Right forelimb (tissue), 1 donor: ENCODE measurements around the gene IDH2.
"Not testable (repeated sequence)": the region's sequence is repeated elsewhere in the genome, so short reads cannot be mapped to it uniquely, and the experiment has no call there.

Experiments used
- DNase-seq: peaks from one replicate; pipeline ENCODE4 v3.0.0-alpha.2; 2018

The IDH2 gene

DNA sequence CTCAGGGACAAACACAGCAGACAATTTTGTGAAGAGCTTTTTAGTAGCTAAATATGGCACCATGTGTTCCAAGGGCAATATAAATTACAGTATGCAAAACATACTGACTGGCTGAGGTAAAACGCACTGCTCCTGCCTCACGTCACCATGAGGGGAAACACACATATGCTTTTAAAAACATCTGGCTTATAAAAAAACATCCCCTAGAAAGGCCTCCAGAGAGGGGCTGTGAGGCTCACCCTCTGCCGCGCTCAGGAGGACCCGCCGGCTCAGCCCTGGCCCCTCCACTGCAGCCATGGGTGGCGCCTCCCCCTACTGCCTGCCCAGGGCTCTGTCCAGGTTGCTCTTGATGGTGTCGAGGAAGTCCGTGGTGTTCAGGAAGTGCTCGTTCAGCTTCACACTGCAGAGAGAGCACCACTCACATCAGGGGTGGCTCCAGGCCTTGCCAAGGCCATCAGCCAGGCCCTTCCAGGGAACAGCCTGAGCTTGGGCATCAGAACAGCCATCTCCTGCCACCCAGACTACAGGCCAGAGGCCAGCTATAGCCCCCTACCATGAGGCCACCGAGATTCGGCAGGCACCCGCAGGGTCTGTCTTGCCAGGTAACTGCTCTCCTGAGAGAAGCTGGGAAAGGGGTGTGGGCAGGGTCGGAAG is 18.2 kb downstream of the IDH2 start:
- no peak for DNase-seq

DNA sequence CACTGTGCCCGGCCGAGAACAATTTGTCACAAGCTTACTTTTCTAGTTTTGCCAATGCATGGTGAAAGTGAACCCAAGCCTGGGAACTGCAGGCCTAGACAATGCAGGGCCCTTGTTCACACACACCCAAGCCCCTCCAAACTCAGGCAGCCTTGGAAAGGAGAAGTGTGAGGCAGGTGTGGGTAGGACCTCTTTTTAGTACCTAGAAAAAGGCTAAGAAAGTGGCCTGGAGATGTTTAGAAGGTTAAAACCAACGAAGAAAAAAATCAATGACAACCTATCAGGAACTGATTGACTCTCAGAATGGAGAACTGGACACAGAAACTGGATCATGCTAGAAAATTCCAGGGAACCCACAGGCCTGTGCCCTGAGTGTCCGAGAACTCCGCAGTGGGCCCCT is 18.8 kb downstream of the IDH2 start:
- DNase-seq, result no peak

DNA sequence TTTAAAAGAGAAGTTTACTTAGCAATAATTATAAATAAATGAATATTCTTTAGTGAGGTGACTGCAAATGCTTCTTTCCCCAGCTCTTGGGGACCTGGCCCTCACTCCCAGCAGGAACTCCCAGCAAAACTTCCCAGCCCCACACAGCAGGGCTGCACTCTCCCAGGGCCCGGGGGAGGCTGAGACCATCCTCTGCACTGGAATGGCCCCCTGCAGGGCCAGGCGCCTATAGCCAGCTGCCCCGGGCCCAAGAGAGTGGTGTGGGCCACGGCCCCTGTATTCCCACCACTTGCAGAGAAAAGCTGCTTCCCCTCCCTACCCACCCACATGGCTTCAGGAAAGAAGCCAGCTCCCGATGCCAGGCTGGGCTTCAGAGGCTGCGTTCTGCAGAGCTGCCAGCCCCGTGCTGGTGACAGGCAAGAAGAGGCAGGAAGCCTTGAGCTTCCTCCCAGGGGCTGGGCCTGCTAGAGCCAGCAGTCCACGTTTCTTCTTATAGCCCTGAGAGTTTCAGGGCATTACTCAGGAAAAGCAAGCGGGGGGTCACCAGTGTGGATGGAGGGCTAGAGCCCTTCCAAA is 20.0 kb downstream of the IDH2 start:
- DNase-seq, result no peak

DNA sequence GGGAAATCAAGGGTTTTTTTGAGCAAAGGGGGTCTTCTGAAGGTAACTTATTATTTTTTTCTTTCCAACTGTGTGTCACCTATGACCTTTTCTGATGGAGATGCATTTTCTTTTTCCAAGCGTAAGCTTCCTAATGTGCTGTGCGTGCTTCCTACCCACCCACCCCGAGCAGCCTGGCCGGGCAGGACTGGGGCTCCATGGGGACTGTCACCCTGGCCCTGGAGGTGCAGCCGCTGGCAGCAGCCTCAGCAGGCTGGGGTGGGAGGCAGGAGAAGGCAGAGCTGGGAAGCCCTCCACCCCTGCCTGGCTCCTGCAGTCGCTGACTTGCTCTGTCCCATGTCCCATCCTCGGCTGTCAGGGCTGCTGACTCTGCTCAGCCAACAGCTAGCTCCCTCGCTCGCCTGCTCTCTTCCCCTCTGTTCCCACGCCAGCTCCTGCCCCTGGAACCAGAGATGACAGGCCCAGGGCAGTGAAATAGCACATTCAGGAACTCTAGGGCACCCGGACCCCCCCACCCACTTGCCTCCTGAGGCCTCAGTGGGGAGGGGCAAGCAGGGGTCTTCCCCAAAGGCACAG is 21.4 kb downstream of the IDH2 start:
- DNase-seq, result no peak

DNA sequence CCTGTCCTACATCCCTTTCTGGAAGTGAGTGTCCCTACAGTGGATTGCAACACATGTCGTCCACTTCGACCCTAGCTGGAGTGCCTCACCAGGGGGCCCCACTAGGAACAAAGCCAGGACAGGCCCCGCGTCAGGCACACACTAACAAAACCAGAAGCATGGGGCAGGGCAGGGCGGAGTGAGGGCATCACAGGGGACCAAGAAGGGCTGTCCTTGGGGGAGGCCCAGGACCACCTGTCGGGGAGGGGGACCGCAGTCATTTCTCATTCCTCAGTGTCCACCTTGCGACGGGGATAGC is 21.9 kb downstream of the IDH2 start:
- no peak for DNase-seq

DNA sequence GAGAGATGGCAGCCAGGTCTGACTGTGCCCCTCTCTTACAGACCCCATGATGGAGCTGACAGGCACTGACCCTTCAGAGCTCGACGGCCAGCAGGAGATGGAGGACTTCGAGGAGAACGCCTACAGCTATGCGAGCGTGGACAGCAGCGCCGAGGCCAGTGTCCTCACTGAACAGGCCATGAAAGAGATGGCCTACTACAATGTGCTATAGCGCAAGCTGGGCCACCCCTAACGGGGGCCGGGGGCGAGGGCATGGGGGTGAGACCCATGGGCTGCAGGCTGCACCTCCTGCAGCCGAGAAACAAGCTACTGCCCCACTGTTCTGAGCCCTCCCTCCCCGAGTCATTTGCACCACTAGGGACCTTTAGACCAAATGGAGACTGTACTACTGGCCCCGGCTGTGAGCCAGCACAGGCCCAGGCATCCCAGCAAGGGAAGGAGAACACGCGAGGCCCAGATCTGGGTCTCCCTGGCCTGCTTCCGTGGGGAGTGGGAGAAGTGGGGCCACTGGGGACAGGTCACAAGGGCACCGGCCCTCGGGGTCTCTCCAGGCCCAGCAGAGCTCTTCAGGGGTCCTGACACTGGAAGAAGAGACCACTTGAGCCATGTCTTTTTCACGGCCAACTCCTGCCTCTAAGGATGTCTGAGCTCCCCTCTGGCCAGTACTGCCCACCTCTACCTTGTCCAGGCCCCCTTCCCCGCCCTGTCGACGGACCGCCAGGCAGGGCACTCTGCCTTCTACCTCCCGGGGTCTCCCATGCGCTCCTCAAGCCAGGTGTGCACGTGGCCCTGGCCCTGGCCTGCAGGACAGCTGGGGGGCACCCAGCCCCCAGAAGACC is 22.4 kb downstream of the IDH2 start:
- no peak for DNase-seq

DNA sequence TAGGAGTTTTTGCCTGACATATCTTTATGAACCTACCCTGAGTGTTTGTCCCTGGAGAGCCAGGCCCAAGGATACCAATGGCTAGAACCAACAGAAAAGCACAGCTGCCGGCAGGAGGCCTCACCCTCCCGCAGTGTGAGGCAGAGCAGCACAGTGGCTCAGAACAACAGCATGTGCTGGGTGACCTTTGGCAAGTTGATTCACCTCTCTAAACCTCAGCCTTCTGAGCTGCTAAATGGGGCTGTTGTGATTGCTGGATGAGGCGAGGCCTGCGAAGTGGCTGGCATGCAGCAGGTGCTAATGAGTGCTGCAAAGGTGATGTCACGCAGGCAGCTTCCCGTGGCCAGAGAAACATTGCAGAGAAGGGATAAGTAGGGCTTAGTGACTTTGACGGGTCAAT is 23.3 kb downstream of the IDH2 start:
- DNase-seq, result no peak

DNA sequence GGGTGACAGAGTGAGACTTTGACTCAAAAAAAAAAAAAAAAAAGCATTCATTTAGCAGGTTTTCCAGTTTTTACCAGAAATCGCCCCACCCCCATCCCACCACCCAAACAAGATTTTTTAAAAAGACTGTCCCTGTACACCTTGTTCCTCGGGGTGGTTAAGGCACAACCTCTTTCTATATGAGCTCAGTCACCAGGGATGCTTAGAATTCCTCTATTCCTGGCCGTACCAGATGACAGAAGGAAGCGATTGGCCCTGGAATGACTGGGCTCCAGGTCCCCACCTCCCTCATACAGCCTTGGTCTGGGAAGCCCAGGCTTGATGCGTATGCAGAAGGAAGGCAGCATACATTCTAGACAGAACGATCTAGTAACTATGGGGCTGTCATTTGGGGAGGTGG is 25.6 kb downstream of the IDH2 start:
- DNase-seq, result no peak

DNA sequence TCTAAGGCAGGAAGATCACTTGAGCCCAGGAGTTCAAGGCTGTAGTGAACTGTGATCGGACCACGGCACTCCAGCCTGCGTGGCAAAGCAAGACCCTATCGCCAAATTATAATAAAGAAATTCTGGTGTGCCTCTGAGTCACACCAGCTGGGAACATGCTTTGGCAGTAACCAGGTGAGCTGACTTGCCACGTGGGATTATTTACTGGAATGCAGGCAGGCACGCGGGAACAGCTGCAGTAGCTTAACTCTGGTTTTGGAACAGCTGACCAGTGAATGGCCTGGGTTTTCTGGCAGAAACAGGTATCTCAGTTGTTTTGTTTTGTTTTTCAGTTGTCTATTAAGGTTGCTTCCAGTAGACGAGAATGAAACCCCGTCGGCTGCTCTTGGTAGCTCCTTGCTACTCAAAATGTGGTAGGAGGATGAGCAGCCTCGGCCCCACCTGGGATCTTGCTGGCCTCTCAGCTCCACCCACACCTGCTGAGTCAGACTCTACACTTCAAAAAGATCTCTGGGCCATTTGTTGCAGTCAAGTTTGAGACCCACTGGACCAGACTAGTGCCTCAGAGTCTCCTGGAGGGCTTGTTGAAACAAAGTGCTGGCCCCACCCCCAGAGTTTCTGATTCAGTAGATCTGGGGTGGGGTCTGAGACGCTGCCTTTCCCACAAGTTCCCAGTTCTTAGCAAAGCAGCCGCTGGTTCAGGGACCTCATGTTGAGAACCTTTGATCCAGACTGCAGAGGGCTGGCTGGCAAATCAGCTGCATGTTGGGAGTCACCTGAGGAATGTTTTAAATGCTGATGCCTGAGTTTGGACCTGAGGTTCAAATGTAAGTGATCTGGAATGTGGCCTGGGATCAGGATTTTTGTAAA is 26.6 kb downstream of the IDH2 start:
- DNase-seq, result no peak

DNA sequence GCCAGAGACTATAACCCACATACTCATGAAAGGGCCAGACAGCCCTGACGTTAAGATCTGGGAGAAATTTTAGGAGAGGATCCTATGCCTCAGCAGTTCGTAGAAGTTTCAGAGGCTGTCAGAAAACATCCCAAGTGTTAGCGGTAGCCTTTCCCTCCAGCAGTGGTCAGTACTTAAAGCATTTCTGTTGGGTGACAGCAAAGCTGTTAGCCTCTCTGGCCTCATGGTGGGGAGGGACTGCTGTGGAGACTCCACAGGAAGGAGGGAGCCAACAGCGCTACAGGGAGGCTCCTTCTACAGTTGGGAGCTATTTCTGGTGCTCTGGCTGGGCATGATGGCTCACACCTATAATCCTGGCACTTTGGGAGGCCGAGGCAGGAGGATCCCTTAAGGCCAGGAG is 27.4 kb downstream of the IDH2 start:
- no peak for DNase-seq

DNA sequence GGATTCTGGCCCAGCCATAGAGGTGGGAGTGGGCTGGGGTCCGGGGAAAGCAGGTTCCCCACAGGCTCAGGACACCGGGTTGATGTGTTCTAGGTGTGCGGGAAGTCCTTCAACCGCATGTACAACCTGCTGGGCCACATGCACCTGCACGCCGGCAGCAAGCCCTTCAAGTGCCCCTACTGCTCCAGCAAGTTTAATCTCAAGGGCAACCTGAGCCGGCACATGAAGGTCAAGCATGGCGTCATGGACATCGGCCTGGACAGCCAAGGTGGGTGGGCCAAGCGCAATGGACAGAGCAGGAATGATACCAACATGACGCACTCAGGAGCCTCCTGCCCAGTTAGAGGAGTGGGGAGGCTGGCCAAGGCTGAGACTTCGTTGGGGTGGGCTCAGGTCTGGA is 28.2 kb downstream of the IDH2 start:
- no peak for DNase-seq

DNA sequence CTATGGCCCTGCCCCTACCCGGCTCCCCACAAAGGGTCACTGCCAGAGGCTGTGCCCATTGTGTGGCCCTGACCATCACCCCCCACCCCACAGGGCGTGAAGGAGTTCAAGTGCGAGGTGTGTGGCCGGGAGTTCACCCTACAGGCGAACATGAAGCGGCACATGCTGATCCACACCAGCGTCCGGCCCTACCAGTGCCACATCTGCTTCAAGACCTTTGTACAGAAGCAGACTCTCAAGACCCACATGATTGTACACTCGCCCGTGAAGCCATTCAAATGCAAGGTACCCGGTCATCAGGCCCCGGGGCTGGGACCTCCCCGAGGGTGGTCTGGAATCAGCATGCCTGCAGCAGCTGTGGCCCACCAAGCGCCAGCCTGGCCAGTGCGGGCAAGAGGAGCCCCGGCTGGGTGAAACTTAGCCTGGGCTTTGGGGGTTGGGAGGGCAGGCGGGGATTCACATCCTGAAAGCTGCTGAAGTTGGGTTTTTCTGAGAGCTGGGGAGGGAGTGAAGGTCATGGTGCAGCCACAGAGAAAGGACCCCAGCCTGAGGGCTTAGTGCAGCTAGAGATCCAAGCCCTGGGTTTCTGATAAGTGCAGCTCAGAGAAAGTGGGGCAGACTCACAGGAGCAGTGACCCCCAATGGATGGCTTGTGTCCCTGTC is 29.2 kb downstream of the IDH2 start:
- DNase-seq, result no peak

DNA sequence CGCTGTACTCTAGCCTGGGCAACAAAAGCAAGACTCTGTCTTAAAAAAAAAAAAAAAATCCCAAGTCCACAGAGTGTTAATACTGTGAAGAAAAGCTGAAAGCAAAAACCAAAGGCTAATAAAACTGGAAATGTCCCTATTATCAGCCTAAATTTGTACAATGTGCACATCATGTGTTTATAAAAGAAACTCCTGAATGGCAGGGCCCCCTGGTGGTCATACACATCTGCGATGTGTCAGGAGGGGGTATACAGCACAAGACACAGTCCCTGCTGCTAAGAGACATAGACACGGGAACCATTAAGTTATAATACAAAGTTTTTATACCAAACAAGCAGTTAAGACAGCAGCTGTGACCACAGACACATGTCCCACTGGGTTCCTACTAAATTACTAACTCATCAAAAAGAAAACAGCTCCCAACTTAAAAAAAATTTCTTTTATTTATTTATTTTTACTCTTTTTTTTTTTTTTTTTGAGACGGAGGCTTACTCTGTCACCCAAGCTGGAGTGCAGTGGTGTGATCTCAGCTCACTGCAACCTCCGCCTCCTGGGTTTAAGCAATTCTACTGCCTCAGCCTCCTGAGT is 31.0 kb downstream of the IDH2 start:
- peak; percentile 84 for DNase-seq

DNA sequence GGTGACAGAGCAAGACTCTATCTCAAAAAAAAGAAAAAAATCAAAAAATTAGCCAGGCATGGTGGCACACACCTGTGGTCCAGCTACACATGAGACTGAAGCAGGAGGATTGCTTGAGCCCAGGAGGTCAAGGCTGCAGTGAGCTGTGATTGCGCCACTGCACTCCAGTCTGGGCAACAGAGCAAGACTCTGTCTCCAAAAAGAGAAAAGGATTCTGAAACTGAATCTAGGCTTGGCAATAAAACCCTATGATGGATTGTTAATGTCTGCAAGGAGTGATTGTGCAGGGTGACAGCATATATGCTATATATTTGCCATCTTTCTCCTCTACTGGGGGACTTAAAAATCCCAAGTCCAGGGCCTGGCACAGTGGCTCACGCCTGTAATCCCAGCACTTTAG is 31.6 kb downstream of the IDH2 start:
- not testable (repeated sequence) for DNase-seq

DNA sequence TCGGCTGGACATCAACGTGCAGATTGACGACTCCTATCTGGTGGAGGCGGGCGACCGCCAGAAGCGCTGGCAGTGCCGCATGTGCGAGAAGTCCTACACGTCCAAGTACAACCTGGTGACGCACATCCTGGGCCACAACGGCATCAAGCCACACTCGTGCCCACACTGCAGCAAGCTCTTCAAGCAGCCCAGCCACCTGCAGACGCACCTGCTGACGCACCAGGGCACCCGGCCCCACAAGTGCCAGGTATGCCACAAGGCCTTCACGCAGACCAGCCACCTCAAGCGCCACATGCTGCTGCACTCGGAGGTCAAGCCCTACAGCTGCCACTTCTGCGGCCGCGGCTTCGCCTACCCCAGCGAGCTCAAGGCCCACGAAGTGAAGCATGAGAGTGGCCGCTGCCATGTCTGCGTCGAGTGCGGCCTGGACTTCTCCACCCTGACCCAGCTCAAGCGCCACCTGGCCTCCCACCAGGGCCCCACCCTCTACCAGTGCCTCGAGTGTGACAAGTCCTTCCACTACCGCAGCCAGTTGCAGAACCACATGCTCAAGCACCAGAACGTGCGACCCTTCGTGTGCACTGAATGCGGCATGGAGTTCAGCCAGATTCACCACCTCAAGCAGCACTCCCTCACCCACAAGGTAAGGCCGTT is 34.2 kb downstream of the IDH2 start:
- no peak for DNase-seq

DNA sequence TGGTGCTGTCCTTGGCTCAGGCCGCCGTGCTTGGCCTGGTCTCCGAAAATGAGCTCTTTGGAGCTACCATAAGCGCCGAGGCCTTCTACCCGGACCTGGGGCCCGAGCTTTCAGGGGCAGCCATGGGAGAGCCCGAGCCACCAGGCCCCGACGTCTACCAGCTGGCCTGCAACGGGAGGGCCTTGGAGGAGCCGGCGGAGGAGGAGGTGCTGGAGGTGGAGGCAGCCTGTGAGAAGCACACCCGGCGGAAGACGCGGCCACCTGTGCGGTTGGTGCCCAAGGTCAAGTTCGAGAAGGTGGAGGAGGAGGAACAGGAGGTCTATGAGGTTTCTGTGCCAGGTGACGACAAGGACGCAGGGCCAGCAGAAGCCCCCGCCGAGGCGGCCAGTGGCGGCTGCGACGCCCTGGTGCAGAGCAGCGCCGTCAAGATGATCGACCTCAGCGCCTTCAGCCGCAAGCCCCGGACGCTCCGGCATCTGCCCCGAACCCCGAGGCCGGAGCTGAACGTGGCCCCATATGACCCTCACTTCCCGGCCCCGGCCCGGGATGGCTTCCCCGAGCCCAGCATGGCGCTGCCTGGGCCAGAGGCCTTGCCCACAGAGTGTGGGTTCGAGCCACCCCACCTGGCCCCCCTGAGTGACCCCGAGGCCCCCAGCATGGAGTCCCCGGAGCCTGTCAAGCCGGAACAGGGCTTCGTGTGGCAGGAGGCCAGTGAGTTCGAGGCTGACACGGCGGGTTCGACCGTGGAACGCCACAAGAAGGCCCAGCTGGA is 34.9 kb downstream of the IDH2 start:
- DNase-seq, result no peak

DNA sequence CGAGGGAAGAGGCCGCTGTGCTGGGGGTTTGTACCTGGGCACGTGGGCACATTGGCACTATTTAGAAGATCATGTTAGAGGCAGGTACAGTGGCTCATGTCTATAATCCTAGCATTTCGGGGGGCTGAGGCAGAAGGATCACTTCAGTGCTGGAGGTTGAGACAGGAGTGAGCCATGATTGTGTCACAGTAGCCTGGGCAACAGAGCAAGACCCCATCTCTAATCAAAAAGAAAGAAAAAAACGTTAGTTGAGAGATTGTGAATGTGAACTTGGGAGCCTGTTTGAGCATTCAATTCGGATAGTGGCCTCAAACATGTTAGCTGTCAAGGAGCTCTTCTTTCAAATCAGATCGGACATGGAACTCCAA is 36.6 kb downstream of the IDH2 start:
- DNase-seq, result no peak

DNA sequence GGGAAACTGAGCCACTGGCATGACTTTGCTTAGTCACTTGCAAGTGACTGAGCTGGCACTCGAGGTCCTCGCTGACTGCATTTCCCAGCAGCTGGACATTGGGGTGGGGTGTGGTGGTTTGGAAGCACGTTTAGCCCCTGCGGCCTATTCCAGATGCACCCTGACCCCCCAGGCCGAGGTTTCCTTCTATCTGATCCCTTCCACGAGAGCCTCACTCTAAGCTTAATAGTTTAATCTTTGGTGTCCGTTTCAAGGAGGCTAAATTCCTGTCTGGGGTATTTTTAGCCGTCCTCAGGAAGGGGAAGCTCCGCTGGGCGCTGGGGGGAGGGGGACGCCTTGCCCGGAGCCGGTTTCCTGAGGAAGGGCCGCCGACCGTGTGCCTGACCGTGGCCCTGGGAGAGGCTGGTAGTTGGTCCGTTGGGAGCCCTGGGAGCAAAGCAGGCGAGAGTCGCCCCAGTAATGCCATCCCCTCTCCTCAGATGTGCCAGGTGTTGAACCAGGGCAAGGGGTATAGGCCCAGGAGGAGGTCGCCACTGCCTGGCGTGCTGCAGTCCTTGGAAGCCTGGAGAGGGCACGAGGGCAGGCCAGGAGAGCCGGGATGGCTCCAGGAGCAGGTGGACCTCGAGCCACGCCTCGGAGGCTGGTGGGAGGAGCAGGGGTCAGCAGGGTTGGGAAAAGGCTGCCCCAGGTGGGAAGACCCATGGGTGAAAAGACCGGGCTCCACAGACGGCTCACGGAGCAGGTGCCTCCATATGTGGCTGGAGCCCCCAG is 37.2 kb downstream of the IDH2 start:
- DNase-seq, result no peak

DNA sequence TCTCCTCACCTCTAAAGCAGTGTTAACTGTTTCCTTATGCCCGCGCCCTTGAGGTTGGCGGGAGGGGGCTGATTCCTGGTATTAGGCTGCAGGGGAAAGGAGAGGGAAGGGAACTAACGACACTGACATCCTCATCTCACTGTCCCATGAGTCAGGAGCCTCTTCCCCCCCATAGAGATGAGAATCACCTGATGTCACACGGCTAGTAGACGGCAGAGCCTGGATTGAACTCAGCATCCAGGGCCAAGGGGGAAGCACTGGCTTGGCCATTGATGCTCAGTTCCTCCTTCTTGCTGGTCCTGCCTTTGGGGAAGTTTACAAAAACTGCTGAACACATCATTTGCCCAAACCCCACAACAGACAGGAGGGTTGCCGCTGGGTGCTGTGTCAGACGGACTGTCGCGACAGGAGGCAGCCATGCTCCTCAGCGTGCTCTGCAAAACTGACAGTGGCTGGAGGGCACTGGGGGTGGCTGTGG is 38.5 kb downstream of the IDH2 start:
- no peak for DNase-seq
